Effector memory CD4-positive, alpha-beta T cell (primary cell): ENCODE measurements around the gene BLOC1S6.

Experiments used
- DNase-seq, 3 donors: peaks; one replicate each; pipeline ENCODE4 v3.0.0-alpha.2; 2020
- H3K27ac ChIP-seq: 2 replicates; pipeline ENCODE4 v1.7.0; 2013; ENCODE audit warnings: mild to moderate bottlenecking, low read length, moderate library complexity; ENCODE audit not compliant: insufficient read depth, poor library complexity, severe bottlenecking
- H3K27me3 ChIP-seq: replicated peaks from 2 replicates; pipeline ENCODE4 v1.7.0; 2013; ENCODE audit warnings: mild to moderate bottlenecking, low read length; ENCODE audit not compliant: insufficient read depth, control insufficient read depth, poor library complexity, severe bottlenecking
- H3K36me3 ChIP-seq: 2 replicates; pipeline ENCODE4 v1.7.0; 2013; ENCODE audit warnings: mild to moderate bottlenecking, low read length, moderate library complexity; ENCODE audit not compliant: control insufficient read depth, insufficient read depth
- H3K4me1 ChIP-seq: 2 replicates; pipeline ENCODE4 v1.7.0; 2013; ENCODE audit warnings: low read length, mild to moderate bottlenecking; ENCODE audit not compliant: control insufficient read depth, insufficient read depth, poor library complexity, severe bottlenecking
- H3K4me3 ChIP-seq: 2 replicates; pipeline ENCODE4 v1.7.0; 2013; ENCODE audit warnings: low read length, low read depth, mild to moderate bottlenecking; ENCODE audit not compliant: insufficient read depth, poor library complexity, severe bottlenecking
- H3K9me3 ChIP-seq: 2 replicates; pipeline ENCODE4 v1.7.0; 2013; ENCODE audit warnings: mild to moderate bottlenecking, low read length, moderate library complexity; ENCODE audit not compliant: control insufficient read depth

Gene BLOC1S6

GRCh38 chr15:45551676-45552075 lies 35.5 kb upstream of the BLOC1S6 start:
- Histone ChIP-seq H3K9me3 (no peaks in the 10 kb centered on the region), H3K27ac (no peak overlapping the region), H3K36me3 (no peaks in the 10 kb centered on the region), H3K4me3 (no peak overlapping the region), H3K4me1 (no peaks in the 10 kb centered on the region), H3K27me3 (no peaks in the 10 kb centered on the region)
- DNase-seq: no peak

- Histone ChIP-seq H3K27me3 (no peaks in the 10 kb centered on the region), H3K9me3 (no peaks in the 10 kb centered on the region), H3K36me3 (no peaks in the 10 kb centered on the region), H3K4me1 (no peaks in the 10 kb centered on the region), H3K4me3 (no peak overlapping the region), H3K27ac (no peak overlapping the region)
- DNase-seq: no peak
Observed at GRCh38 chr15:45555934-45556608, 31.1 kb upstream of the BLOC1S6 start.

- Histone ChIP-seq H3K9me3 (no peaks in the 10 kb centered on the region), H3K36me3 (no peaks in the 10 kb centered on the region), H3K27ac (no peak overlapping the region), H3K4me1 (no peaks in the 10 kb centered on the region), H3K4me3 (no peak overlapping the region), H3K27me3 (peaks cover 2% of the 10 kb centered on the region)
- no peak for DNase-seq
Observed at GRCh38 chr15:45572617-45573016, 14.6 kb upstream of the BLOC1S6 start.

- Histone ChIP-seq H3K27me3 (peaks cover 2% of the 10 kb centered on the region), H3K36me3 (no peaks in the 10 kb centered on the region), H3K27ac (no peak overlapping the region), H3K9me3 (no peaks in the 10 kb centered on the region), H3K4me1 (no peaks in the 10 kb centered on the region), H3K4me3 (no peak overlapping the region)
- no peak for DNase-seq
Observed at GRCh38 chr15:45573961-45574629, 13.1 kb upstream of the BLOC1S6 start.

- Histone ChIP-seq H3K9me3 (no peaks in the 10 kb centered on the region), H3K4me3 (no peak overlapping the region), H3K27ac (no peak overlapping the region), H3K27me3 (no peaks in the 10 kb centered on the region), H3K36me3 (no peaks in the 10 kb centered on the region), H3K4me1 (peaks cover 8% of the 10 kb centered on the region)
- DNase-seq: no peak
Observed at GRCh38 chr15:45581919-45582318, 5.3 kb upstream of the BLOC1S6 start.

- no peaks in the 10 kb centered on the region for H3K9me3 ChIP-seq
- no peak for DNase-seq
- H3K36me3 ChIP-seq: no peaks in the 10 kb centered on the region
- peaks cover 21% of the 10 kb centered on the region for H3K4me1 ChIP-seq
- H3K27ac ChIP-seq: no peak overlapping the region
- H3K27me3 ChIP-seq: no peaks in the 10 kb centered on the region
- no peak overlapping the region for H3K4me3 ChIP-seq
Observed at GRCh38 chr15:45583731-45584639, 3.2 kb upstream of the BLOC1S6 start.

GRCh38 chr15:45585069-45585791 lies 1.9 kb upstream of the BLOC1S6 start:
- Histone ChIP-seq H3K27ac (no peak overlapping the region), H3K4me3 (no peak overlapping the region), H3K36me3 (no peaks in the 10 kb centered on the region), H3K4me1 (peaks cover 26% of the 10 kb centered on the region), H3K9me3 (no peaks in the 10 kb centered on the region), H3K27me3 (no peaks in the 10 kb centered on the region)
- DNase-seq: no peak

- no peaks in the 10 kb centered on the region for H3K36me3 ChIP-seq
- H3K4me1 ChIP-seq: peaks cover 26% of the 10 kb centered on the region
- no peaks in the 10 kb centered on the region for H3K27me3 ChIP-seq
- peak overlapping the region; percentile 99 for H3K27ac ChIP-seq
- H3K4me3 ChIP-seq: peak overlapping the region; percentile 96
- no peak for DNase-seq
- H3K9me3 ChIP-seq: no peaks in the 10 kb centered on the region
Observed at GRCh38 chr15:45586125-45586524, 1.1 kb upstream of the BLOC1S6 start.

- DNase-seq: no peak
Observed at GRCh38 chr15:45586601-45587094, 531 bp upstream of the BLOC1S6 start.

More at GRCh38 chr15:45586601-45587094, 531 bp upstream of the BLOC1S6 start:
- Histone ChIP-seq H3K36me3 (no peaks in the 10 kb centered on the region), H3K4me1 (peaks cover 26% of the 10 kb centered on the region), H3K9me3 (no peaks in the 10 kb centered on the region), H3K27me3 (no peaks in the 10 kb centered on the region), H3K4me3 (peak overlapping the region; percentile 96), H3K27ac (peak overlapping the region; percentile 99)
